ENCODE measurements around the gene SLC43A2.

The SLC43A2 gene

DNA sequence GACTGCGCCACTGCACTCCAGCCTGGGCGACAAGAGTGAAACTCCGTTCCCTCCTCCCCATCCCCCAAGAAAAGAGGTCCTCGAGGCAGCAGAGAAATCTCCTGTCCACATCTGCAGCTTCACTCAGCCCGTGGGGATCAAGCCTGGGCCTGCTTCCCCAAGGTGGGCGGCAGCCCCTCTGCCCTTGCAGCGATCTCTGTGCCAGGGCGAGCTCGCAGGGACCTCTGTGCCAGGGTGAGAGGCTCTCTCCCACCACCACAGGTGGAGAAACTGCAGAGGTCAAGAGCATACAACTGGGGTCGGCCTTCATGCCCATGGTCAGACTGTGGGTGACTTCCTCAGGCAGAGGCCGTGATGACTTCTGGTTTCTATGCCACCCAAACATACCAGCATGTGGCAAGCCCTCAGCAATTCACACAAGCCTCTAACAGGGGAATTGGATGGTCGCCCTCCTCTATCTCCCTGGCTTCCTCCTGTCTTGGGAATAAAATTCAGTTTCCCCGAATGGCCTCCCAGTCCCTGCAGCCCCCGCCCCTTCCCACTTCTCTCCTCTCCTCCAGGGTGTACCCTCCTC is 5.5 kb downstream of the SLC43A2 start:
- no peak for TF ChIP-seq TCF4 (CRISPR knock-in tag; IDR thresholded peaks at IDR 0.05; ENCODE audit: borderline replicate concordance)
- TF ChIP-seq, protein P1, sequence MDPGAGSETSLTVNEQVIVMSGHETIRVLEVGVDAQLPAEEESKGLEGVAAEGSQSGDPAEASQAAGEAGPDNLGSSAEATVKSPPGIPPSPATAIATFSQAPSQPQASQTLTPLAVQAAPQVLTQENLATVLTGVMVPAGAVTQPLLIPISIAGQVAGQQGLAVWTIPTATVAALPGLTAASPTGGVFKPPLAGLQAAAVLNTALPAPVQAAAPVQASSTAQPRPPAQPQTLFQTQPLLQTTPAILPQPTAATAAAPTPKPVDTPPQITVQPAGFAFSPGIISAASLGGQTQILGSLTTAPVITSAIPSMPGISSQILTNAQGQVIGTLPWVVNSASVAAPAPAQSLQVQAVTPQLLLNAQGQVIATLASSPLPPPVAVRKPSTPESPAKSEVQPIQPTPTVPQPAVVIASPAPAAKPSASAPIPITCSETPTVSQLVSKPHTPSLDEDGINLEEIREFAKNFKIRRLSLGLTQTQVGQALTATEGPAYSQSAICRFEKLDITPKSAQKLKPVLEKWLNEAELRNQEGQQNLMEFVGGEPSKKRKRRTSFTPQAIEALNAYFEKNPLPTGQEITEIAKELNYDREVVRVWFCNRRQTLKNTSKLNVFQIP (CRISPR knock-in tag; IDR thresholded peaks at IDR 0.05; ENCODE audit: borderline replicate concordance, low read depth), result no peak
- TF ChIP-seq ZFP30 (CRISPR knock-in tag; IDR thresholded peaks at IDR 0.05), result no peak
- TF ChIP-seq PATZ1 (CRISPR knock-in tag; IDR thresholded peaks at IDR 0.05; ENCODE audit: borderline replicate concordance), result no peak
- TF ChIP-seq ZNF8 (CRISPR knock-in tag; IDR thresholded peaks at IDR 0.05), result no peak
- no peak for TF ChIP-seq TOX (CRISPR knock-in tag; IDR thresholded peaks at IDR 0.05; ENCODE audit: borderline replicate concordance)
- no peak for TF ChIP-seq ZNF70 (CRISPR knock-in tag; IDR thresholded peaks at IDR 0.05)
- no peak for TF ChIP-seq ISL1 (CRISPR knock-in tag; IDR thresholded peaks at IDR 0.05)
- TF ChIP-seq ZNF565 (CRISPR knock-in tag; conservative IDR thresholded peaks at IDR 0.05; ENCODE audit: low read depth), result no peak
- TF ChIP-seq RARB (CRISPR knock-in tag; IDR thresholded peaks at IDR 0.05), result no peak
- no peak for TF ChIP-seq CSDC2 (CRISPR knock-in tag; IDR thresholded peaks at IDR 0.05)
- TF ChIP-seq ESRRG (CRISPR knock-in tag; IDR thresholded peaks at IDR 0.05), result no peak
- TF ChIP-seq GLIS3 (CRISPR knock-in tag; IDR thresholded peaks at IDR 0.05), result no peak
- TF ChIP-seq SNAI2 (CRISPR knock-in tag; IDR thresholded peaks at IDR 0.05), result no peak
- TF ChIP-seq, protein P2, sequence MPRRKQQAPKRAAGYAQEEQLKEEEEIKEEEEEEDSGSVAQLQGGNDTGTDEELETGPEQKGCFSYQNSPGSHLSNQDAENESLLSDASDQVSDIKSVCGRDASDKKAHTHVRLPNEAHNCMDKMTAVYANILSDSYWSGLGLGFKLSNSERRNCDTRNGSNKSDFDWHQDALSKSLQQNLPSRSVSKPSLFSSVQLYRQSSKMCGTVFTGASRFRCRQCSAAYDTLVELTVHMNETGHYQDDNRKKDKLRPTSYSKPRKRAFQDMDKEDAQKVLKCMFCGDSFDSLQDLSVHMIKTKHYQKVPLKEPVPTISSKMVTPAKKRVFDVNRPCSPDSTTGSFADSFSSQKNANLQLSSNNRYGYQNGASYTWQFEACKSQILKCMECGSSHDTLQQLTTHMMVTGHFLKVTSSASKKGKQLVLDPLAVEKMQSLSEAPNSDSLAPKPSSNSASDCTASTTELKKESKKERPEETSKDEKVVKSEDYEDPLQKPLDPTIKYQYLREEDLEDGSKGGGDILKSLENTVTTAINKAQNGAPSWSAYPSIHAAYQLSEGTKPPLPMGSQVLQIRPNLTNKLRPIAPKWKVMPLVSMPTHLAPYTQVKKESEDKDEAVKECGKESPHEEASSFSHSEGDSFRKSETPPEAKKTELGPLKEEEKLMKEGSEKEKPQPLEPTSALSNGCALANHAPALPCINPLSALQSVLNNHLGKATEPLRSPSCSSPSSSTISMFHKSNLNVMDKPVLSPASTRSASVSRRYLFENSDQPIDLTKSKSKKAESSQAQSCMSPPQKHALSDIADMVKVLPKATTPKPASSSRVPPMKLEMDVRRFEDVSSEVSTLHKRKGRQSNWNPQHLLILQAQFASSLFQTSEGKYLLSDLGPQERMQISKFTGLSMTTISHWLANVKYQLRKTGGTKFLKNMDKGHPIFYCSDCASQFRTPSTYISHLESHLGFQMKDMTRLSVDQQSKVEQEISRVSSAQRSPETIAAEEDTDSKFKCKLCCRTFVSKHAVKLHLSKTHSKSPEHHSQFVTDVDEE (CRISPR knock-in tag; IDR thresholded peaks at IDR 0.05), result no peak
- no peak for TF ChIP-seq ZFP3 (CRISPR knock-in tag; IDR thresholded peaks at IDR 0.05)
- TF ChIP-seq OSR1 (CRISPR knock-in tag; IDR thresholded peaks at IDR 0.05), result no peak
- no peak for TF ChIP-seq BACH2 (CRISPR knock-in tag; IDR thresholded peaks at IDR 0.05; ENCODE audit: borderline replicate concordance)
- no peak for TF ChIP-seq ZC3H10 (CRISPR knock-in tag; IDR thresholded peaks at IDR 0.05)
- TF ChIP-seq ARNTL (CRISPR knock-in tag; IDR thresholded peaks at IDR 0.05; ENCODE audit: borderline replicate concordance, low read depth), result no peak
- ATAC-seq, result no peak

DNA sequence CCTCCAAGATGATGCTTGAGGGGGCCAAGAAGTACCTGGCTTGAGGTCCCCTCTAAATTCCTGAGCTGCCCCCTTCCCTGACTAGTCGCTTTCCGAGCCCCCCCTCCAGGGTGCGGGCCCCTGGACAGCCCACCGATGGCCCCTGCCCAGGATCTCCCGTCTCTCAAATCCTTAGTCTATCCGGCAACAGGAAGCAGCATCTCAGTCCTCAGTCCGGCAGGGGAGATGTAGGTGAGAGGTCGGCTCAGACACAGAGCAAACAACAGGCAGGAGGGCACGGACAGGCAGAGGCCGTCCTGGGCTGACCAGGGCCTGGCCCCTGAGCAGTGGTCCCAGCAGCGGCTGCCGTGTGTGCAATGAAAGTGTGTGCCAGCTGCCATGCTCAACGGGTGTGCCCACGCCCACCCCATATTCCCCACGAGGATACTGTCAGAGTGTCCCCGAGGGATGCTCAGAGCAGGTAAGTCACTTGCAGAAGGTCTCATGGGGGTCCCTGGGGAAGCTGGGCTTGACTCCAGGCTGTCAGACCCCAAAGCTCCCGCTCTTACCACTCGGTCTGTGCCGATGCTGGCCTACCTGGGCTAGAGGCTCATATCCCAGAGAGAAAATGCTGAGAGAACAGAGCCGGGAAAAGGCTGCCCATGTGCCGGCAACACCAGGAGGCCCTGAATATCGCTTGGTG is 7.2 kb downstream of the SLC43A2 start:
- ATAC-seq, result no peak
- no peak for TF ChIP-seq ZNF8 (CRISPR knock-in tag; IDR thresholded peaks at IDR 0.05)
- no peak for TF ChIP-seq SNAI2 (CRISPR knock-in tag; IDR thresholded peaks at IDR 0.05)
- TF ChIP-seq OSR1 (CRISPR knock-in tag; IDR thresholded peaks at IDR 0.05), result no peak
- TF ChIP-seq ARNTL (CRISPR knock-in tag; IDR thresholded peaks at IDR 0.05; ENCODE audit: borderline replicate concordance, low read depth), result no peak
- TF ChIP-seq TOX (CRISPR knock-in tag; IDR thresholded peaks at IDR 0.05; ENCODE audit: borderline replicate concordance), result no peak
- no peak for TF ChIP-seq ZNF70 (CRISPR knock-in tag; IDR thresholded peaks at IDR 0.05)
- TF ChIP-seq ZNF565 (CRISPR knock-in tag; conservative IDR thresholded peaks at IDR 0.05; ENCODE audit: low read depth), result no peak
- TF ChIP-seq BACH2 (CRISPR knock-in tag; IDR thresholded peaks at IDR 0.05; ENCODE audit: borderline replicate concordance), result no peak
- no peak for TF ChIP-seq CREB5 (CRISPR knock-in tag; IDR thresholded peaks at IDR 0.05; ENCODE audit: low read depth)
- no peak for TF ChIP-seq ZC3H10 (CRISPR knock-in tag; IDR thresholded peaks at IDR 0.05)
- no peak for TF ChIP-seq CSDC2 (CRISPR knock-in tag; IDR thresholded peaks at IDR 0.05)
- TF ChIP-seq, protein P3, sequence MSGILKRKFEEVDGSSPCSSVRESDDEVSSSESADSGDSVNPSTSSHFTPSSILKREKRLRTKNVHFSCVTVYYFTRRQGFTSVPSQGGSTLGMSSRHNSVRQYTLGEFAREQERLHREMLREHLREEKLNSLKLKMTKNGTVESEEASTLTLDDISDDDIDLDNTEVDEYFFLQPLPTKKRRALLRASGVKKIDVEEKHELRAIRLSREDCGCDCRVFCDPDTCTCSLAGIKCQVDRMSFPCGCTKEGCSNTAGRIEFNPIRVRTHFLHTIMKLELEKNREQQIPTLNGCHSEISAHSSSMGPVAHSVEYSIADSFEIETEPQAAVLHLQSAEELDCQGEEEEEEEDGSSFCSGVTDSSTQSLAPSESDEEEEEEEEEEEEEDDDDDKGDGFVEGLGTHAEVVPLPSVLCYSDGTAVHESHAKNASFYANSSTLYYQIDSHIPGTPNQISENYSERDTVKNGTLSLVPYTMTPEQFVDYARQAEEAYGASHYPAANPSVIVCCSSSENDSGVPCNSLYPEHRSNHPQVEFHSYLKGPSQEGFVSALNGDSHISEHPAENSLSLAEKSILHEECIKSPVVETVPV (CRISPR knock-in tag; IDR thresholded peaks at IDR 0.05), result no peak
- TF ChIP-seq, protein P2 (CRISPR knock-in tag; IDR thresholded peaks at IDR 0.05), result no peak
- TF ChIP-seq, protein P1 (CRISPR knock-in tag; IDR thresholded peaks at IDR 0.05; ENCODE audit: borderline replicate concordance, low read depth), result no peak
- TF ChIP-seq TCF4 (CRISPR knock-in tag; IDR thresholded peaks at IDR 0.05; ENCODE audit: borderline replicate concordance), result no peak
- TF ChIP-seq ZFP3 (CRISPR knock-in tag; IDR thresholded peaks at IDR 0.05), result no peak
- TF ChIP-seq ZFP30 (CRISPR knock-in tag; IDR thresholded peaks at IDR 0.05), result no peak
- no peak for TF ChIP-seq RARB (CRISPR knock-in tag; IDR thresholded peaks at IDR 0.05)
- no peak for TF ChIP-seq ESRRG (CRISPR knock-in tag; IDR thresholded peaks at IDR 0.05)
- no peak for TF ChIP-seq ISL1 (CRISPR knock-in tag; IDR thresholded peaks at IDR 0.05)

All from SK-N-SH treated with all-trans-retinoic acid at 6 μM for 48 hours (cell line).